ENCODE results near the gene THSD4.
"Not testable (repeated sequence)": the region's sequence is repeated elsewhere in the genome, so short reads cannot be mapped to it uniquely, and the experiment has no call there.

The THSD4 gene

DNA sequence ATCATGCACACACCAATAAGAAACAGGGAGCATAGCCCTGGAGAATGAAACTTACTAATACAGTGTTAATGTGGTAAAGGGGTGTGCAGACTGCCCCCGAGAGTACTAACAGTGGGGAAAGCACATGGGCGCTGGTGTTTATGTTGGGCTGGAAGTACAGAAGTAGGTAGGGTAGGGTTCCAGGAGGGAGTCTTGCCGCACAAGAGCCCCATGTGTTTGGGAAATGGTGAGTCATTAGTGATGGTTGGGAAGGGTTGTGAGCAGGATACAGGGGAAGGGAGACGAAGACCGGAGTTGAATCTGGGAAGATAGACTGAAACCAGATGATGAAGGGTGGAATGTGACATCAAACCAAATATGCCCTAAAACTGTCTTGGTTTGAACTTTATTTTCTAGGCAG, 117.1 kb downstream of the THSD4 start:
- no peak for FAIRE-seq

DNA sequence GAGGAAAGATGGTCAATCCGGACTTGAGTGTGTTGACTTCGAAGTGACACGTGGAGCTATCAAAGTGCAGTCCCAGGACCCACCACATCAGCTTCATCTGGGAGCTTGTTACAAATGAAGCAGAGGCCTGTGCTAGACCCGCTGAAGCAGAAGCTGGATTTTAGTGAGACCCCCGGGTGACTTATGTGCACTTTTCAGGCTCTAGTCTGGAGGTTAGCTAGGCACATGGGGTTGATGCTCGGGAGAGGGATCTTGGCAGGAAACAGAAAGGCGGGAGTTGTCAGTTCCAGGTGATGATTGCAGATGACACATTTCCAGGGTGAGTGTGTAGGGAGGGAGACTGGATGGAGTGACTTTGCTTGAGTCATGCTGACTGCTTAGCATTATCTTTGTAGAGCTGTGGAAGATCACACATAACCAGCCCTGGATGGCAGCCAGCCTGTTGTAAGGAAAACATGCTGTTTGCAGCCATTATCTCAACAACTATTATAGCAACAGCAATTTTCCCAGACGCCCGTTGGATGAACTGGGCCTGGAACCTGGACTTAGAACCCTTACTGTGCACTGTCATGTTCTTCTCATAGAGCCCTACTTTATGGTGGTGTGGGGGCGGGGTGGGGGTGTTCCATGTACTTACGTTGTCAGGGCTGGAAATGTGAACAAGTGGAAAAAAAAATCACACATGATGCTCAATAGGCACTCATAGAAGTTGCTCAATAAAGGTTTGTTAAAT, 122.4 kb downstream of the THSD4 start:
- no peak for FAIRE-seq

DNA sequence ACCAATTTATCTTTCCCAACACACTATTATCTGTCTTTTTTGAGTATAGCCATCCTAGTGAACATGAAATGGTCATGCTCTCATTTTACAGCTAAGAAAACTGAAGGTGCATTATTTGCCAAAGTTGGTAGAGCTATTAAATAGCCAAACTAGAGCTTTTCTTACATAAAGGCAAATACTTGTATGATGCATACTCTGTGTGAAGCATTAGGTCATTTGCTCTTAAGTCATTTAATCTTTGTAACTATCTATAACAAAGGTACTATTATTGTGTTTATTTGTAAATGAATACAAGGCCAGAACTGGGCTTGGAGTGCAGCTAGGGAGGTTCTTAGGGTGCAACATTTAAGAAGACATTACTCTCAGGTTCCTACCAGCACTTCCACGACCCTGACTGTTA, 123.7 kb downstream of the THSD4 start:
- FAIRE-seq, result no peak

DNA sequence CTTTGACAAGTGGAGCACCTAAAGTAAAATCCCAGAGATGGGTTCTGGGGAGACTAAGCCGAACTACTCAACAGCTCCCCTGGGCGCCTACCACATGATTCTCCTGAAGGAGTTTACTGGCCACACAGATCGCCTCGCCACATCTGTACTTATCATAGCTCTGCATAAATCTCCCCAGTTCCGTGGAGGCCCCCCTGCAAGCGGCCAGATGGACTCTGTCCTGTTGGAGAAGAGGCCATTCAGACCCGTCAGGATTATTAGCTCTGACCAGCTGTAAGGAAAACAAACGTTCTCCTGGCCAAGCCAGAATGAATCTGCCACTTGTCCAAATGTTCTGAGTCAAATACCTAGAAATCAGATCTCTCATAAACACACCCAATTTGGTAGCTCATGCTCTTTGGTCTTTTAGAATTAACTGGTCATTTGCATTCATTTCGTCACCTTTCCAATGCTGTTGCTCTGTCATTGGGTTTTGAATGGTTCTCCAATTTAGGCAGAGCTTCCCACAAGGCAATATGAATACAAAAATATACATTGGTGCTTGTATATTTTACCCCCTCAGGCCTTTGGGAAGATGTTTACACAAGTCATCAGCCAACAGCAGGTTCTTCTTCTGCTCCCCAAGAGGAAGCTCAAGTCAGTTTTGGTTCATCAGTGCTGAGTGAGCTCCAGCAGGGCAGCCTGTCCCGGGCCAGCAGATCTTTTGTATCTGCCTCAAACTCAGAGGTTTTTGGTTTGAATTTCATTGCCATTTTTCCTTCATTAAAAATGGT, 124.5 kb downstream of the THSD4 start:
- no peak for FAIRE-seq

DNA sequence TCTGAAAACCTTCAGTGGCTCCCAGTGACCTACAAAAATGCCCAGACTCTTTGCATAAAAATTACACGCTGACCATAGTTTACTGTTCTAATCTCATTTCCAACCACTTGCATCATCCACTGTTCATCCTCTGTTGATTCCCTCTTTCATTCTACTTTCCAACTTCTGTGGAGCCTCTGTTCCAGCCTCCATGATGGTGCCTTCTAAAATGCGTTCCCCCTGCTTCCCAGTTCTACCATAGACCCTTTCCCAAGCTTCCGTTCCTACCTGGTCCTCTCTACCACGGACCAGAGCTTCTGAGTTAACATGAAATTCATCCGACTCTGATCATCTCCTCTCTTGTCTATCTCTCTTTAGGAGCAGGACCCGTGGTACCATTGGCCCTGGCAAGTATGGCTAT, 127.0 kb downstream of the THSD4 start:
- no peak for FAIRE-seq

DNA sequence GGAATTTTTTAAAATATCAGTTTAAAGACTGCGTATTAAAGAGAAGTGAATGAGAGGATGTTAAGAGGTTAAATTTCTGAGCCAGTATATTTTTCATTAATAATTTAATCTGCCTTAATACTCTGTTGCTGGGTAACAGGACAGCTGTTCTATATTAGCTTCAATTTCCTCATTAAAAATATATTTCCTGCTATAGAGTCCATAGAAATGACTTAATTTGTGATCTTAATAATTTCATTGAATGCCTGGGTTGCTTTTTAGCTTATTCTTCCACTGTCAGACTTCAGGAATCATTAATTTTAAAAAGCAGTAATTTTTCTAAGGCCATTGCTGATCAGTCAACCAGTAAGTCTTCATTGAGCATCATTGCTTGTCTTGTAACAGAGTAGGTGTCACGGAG, 129.0 kb downstream of the THSD4 start:
- FAIRE-seq, result no peak

DNA sequence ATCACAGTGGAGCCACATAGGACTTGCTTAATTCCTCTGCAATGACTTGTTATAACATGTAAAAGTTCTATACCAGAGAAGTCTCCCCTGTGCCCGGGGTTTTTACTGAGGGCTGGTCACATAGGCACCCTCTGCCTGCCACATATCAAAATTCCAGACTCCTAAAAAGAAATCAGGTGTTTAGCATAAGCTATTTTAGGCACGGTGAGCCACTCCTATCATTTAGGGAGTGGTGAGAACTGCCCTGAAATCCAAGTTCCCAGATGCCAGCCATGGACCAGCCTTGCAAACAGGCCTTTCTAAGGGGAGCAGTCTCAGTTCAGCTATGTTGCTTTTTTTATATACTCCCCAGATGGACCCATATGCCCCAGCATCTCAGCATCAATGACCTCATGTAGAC, 130.3 kb downstream of the THSD4 start:
- no peak for FAIRE-seq

DNA sequence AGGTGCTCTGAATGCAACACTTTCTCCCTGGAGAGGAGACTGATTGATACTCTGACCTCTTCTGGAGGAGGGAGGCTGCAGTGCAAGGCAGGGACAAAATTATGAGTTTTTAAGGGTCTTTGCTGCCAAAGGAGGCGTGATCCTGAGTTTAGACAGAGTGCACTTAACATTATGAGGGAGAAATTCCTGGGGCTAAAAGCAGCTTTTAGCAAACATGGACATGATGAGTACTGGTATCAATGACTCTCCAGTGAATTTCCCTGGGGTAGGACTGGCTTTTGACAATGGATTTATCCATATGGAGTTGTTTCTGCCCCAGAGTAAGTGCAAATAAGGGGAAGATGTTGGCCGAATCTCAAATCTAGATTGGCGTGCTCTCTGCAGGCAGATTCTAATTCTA, 133.1 kb downstream of the THSD4 start:
- no peak for FAIRE-seq

DNA sequence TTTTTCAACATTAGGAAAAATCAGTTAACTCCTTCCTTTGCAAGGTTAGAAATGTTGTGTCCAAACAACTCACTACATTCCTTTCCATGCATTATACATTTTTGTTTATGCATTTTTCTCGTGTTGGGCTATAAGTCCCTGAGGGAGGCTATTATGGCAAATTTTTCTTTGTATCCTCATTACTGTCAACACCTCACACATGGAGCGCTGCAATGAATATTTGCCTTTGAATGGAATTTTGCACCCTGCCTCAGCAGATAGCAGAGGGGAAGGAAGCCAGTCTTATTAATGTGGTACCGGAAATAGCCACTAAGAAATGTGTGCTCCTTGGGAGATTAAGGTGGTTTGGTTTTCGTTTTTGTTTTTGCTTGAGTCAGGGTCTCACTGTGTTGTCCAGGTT, 134.7 kb downstream of the THSD4 start:
- no peak for FAIRE-seq

DNA sequence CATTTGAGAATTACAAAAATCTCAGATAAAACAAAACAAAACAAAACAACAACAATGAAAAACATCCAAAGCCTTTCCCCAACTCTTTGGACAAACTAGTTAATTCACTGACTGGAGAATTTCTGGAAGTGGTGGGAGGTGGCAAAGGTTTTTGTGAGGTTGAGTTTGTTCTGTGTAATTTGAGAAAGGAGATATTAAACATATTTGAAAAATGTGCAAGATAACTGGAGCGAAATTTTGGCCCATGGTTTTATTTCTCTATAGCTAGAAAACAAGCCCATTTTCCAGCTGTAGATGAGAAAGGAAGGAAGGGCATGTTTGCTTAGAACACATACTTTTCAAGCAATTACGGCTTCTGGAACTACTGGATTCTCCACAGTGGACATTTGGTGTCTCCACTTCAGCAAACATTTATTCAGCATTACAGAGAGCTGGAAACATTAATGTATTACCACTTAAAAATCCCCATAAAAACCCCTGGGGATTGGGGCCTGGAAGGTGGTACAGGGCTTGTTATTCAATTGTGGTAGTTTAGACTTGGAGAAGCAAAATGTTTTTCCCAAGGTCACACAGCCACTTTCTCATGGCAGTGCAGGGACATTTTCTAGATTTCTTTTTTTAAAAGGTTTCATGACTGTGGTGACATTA, 135.8 kb downstream of the THSD4 start:
- FAIRE-seq, result no peak

DNA sequence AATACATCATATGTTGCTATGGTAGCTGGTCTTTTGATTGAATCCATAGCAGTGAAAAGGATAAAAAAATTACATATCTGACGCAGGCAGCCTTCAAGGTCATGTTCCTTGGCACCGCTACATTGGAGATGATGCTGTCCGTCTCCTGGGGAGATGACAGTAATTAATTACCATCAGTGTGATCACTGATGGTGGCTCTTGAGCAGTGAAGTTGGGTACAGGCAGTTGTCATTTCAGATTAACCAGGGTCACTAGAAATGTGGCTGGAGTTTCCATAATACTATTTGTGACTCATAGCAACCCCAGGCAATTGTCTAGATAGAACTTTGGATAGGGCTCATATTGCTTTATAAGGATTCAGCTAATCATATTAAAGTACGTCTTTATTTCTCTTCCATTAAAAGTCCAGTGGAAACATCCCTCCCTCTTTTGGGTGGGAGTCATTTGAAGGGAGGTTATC, 136.3 kb downstream of the THSD4 start:
- no peak for FAIRE-seq

DNA sequence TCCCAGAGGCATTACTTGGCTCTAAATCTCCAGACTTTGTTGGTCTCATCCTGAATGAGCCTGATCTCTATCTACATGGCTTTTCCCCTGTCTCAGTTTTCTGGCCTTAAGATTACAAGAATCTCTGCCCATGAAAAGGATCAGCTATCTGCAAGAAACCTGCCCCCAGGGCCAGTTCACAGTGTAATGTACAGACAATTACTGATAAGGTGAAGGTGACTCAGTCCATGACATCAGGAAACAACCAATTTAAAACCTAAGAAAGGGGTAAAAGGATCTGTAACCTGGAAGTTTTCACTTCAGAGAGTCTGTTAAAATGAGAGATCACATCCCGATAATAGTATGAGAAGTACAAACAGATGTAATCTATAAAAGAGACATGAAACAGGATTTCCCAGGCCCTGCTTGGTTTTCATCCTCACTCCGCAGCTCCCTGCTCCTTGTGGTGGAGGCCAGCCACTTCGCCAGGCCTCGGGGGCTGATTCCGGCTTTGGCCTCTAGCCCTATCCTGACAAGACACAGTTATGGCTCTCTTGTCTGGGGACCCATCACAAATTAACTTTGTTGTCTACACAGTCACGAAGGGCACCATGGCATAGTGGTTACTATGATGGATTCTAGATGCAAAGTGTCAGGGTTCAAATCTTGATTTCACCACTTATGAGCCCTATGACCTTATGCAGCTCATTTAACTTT, 136.9 kb downstream of the THSD4 start:
- no peak for FAIRE-seq

DNA sequence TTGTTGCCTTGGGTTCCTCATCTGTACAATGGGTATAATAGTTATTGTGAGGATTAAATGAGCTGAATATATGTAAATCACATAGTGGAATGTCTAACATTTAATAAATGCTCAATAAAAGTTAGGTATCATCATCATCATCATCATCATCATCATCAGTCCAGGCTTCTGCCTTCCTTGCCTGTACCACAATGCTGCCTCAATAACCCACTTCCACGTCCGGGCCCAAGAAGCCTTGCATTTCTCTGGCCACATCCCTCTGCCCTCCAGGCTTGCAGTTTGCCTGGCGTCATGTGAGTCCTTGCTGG, 137.4 kb downstream of the THSD4 start:
- FAIRE-seq, result no peak

DNA sequence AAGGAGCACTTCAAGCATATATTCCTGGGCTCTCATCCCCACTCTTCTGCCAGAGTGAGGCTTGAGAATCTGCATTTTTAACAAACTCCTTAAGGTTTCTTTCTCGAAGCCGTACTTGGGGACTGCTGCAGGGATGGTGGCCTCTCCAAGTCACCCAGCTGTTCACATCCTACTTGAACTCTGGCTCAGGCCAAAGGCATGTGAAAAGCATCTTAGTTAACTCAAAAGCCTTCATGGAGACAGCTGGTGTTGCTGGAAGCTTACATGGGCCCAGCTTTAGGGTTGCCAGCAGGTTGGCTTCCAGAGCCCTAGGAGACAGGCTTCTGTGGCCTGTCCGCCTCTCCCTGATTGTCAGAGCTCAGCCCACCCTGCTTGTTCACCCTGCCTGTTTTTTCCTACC, 139.2 kb downstream of the THSD4 start:
- no peak for FAIRE-seq

DNA sequence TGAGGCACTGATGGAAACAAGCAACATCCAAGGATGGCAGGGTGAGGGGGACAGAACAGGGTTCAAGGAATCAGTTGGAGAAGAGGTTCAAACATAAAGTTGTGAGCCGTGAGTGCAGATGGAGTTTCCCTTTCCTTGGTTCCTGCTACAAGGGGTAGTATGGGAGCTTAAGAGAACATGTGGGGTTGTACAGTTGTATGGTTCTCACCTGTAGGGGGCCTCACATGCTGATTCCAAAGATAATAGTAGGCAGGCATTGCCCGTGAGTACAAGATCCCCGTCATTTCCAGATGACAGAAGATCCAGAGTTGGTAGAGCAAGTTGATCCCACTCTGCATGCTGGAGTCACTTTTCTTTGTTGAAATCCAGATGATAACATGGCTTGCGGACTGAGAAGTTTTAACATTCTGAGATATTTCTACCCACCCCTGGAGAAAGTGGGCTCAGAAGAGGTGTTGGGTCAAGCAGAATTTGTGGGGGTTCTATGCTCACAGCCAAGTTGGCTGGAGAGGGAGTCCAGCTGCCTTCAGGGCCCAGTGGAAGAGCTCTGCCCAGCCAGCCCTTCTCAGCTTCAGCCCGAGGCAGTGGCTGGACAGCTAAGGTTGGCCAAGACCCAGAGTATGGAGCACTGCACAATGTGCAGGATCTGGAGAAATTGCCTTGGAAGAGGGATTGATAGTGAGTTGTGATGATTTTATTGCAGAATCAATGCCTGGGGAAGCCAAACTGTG, 141.8 kb downstream of the THSD4 start:
- FAIRE-seq, result no peak

DNA sequence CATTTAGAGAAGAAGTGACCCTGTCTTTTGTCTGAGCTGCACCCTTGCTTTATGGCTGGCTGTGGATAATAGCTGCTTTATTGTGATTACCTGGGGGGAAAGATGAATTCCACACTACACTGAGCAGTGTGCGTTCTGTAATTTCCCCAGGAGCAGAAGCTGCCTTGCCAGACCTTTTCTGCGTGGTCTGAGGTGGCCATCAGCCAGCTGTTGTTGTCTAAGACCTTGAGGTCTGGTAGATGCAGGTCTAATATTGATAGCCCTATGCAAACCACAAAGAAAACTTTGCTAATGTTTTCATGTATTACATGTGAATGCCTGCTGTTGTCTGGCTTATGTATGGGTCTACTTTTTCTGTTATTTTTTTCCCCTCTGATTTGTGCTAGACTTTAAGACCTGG, 144.6 kb downstream of the THSD4 start:
- FAIRE-seq, result no peak

DNA sequence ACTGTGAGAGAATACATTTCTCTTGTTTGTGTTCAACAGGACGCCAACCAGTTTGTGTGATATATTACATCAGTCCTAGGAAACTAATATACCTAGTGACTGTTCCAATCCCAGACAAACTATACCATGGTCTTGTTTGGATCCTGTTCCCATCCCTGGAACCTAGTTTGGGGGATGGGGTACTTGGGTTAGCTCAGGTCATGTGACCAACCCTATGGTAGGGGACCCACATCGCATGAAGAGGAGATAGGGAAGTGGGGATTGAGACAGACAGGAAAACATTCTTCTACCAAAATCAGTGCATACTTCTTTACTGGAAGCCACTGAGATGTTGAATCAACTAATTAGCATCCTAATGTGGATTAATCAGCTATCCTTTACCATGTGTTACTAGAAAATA, 146.1 kb downstream of the THSD4 start:
- FAIRE-seq, result no peak

DNA sequence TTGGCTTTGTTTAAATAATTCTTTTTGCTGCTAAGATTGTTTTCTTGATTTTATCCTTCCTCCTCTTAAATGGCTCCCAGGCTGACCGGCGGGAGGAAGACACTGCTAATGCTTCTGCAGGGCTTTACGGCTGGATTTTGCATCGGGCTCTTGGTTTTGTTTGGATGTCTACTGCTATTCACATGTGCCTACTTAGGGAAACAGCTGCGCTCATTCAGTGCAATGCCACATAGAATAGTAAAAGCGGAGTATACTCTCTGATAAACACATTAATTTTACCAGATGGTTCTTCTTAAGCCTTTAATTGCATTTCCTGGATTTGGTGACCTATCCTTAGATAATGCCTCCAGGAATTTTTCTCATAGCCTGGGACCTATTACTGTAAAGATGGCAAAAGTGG, 146.6 kb downstream of the THSD4 start:
- no peak for FAIRE-seq

DNA sequence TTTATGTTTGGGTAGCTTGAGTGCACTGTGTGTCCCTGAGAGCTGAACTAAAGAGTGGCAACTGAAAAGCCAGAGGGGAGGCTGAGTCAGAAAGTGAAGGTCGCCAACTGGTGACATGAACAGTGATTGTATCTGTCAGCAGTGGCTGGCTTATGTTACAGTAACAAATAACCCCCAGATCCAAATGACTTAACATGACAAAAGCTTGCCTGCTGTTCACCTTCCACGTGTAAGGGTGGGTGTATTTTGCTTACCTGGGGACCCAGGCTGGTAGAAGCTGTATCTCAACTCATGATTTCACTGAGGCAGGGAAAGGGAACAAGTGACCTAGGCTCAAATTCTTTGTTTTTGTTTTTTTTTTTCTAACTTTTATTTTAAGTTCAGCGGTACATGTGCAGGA, 147.3 kb downstream of the THSD4 start:
- no peak for FAIRE-seq

DNA sequence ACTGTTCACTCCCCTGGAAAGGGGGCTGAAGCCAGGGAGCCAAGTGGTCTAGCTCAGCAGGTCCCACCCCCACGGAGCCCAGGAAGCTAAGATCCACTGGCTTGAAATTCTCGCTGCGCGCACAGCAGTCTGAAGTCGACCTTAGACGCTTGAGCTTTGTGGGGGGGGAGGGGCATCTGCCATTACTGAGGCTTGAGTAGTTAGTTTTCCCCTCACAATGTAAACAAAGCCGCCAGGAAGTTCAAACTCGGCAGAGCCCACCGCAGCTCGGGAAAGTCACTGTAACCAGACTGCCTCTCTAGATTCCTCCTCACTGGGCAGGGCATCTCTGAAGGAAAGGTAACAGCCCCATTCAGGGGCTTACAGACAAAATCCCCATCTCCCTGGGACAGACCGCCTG, 150.3 kb downstream of the THSD4 start:
- not testable (repeated sequence) for FAIRE-seq

DNA sequence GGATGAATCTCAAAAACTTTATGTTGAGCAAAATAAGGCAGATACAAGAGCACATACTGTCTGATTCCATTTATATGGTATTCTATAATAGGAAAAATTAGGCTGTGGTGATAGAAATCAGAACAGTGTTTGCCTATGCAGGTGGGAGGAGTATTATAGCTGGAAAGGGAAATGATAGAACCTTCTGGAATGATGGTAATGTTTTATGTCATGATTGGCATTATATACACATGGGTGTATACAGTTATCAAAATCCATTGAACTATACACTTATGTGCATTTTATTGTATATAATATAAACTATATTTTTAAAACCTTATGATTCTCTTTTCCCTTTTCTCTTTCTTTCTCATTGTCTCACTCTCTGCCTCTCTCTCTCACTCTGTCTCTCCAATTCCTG, 156.1 kb downstream of the THSD4 start:
- no peak for FAIRE-seq

DNA sequence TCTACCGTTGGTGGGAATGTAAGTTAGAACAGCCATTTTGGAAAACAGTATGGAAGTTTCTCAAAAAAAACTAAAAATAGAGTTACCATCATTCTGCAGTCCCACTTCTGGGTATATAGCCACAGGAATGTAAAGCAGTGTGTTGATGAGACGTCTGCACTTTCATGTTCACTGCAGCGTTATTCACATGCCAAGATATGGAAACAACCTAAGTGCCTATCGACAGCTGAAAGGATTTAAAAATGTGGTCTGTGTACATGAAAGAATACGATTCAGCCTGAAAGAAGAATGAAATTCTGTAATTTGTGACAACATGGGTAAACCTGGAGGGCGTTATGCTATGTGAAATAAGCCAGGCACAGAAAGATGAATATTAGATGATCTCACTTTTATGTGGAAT, 157.7 kb downstream of the THSD4 start:
- no peak for FAIRE-seq
